Renal cortex interstitium (tissue), 15 donors: ENCODE results near the gene ATOH8. TPM values are rescaled to one million over a fixed set of nuclear protein-coding genes. Genes with fewer than 3 reads are reported as not detected.

ENCODE experiments used
- DNase-seq, 11 donors: peaks; one replicate each; pipeline ENCODE4 v3.0.0-alpha.2; 2013; ENCODE audit warnings: low read depth in 9 of 11, low spot score in 4 of 11; ENCODE audit errors: extremely low read depth in 1 of 11
- long read RNA-seq, 16 experiments: transcript quantifications; one replicate each; lab custom pipeline, GENCODE V29; 2026
- polyA plus RNA-seq, 3 donors: library from polyadenylated mRNA; unstranded; fragments of 120-200 nt; gene quantifications; one replicate each; pipeline ENCODE4 v1.2.1, GENCODE V29; 2013; ENCODE audit not compliant: insufficient read length in 3 of 3

The ATOH8 gene
- polyA plus RNA-seq = 10 to 100 TPM; 10.3 to 16.0 (median 14.8) TPM
- long read RNA-seq, donor 1, partial matches to known transcripts = 10 of 12 reads
- long read RNA-seq, donor 1, other reads (novel, unspliced or antisense) = 0 of 12 reads
- long read RNA-seq, donor 2, transcript ATOH8-201 (3 exons, 2,438 nt) = major isoform, 5 of 5 reads
- long read RNA-seq, donor 2, partial matches to known transcripts = 0 of 5 reads
- long read RNA-seq, donor 2, other reads (novel, unspliced or antisense) = 0 of 5 reads
- long read RNA-seq, donor 3, transcript ATOH8-201 (3 exons, 2,438 nt) = major isoform, 11 of 11 reads
- long read RNA-seq, donor 3, partial matches to known transcripts = 0 of 11 reads
- long read RNA-seq, donor 3, other reads (novel, unspliced or antisense) = 0 of 11 reads
- long read RNA-seq, donor 4, partial matches to known transcripts = 0 of 3 reads
- long read RNA-seq, donor 4, other reads (novel, unspliced or antisense) = 0 of 3 reads
- long read RNA-seq, donor 5 = 0 reads
- long read RNA-seq, donor 6, partial matches to known transcripts = 0 of 4 reads
- long read RNA-seq, donor 6, other reads (novel, unspliced or antisense) = 0 of 4 reads
- long read RNA-seq, donor 7, transcript ATOH8-201 (3 exons, 2,438 nt) = major isoform, 6 of 6 reads
- long read RNA-seq, donor 7, partial matches to known transcripts = 0 of 6 reads
- long read RNA-seq, donor 7, other reads (novel, unspliced or antisense) = 0 of 6 reads
- long read RNA-seq, donor 8, transcript ATOH8-201 (3 exons, 2,438 nt) = major isoform, 11 of 19 reads
- long read RNA-seq, donor 8, partial matches to known transcripts = 8 of 19 reads
- long read RNA-seq, donor 8, other reads (novel, unspliced or antisense) = 0 of 19 reads
- long read RNA-seq, donor 9, transcript ATOH8-201 (3 exons, 2,438 nt) = major isoform, 9 of 9 reads
- long read RNA-seq, donor 9, partial matches to known transcripts = 0 of 9 reads
- long read RNA-seq, donor 9, other reads (novel, unspliced or antisense) = 0 of 9 reads
- long read RNA-seq, donor 10, partial matches to known transcripts = 0 of 4 reads
- long read RNA-seq, donor 10, other reads (novel, unspliced or antisense) = 0 of 4 reads
- long read RNA-seq, donor 11, partial matches to known transcripts = 0 of 2 reads
- long read RNA-seq, donor 11, other reads (novel, unspliced or antisense) = 0 of 2 reads
- long read RNA-seq, donor 12, partial matches to known transcripts = 0 of 1 reads
- long read RNA-seq, donor 12, other reads (novel, unspliced or antisense) = 0 of 1 reads
- long read RNA-seq, donor 13, transcript ATOH8-201 (3 exons, 2,438 nt) = major isoform, 12 of 12 reads
- long read RNA-seq, donor 13, partial matches to known transcripts = 0 of 12 reads
- long read RNA-seq, donor 13, other reads (novel, unspliced or antisense) = 0 of 12 reads
- long read RNA-seq, donor 14, transcript ATOH8-201 (3 exons, 2,438 nt) = major isoform, 12 of 12 reads
- long read RNA-seq, donor 14, partial matches to known transcripts = 0 of 12 reads
- long read RNA-seq, donor 14, other reads (novel, unspliced or antisense) = 0 of 12 reads
- long read RNA-seq, donor 15, partial matches to known transcripts = 0 of 1 reads
- long read RNA-seq, donor 15, other reads (novel, unspliced or antisense) = 0 of 1 reads
- long read RNA-seq, donor 16, transcript ATOH8-201 (3 exons, 2,438 nt) = major isoform, 14 of 14 reads
- long read RNA-seq, donor 16, partial matches to known transcripts = 0 of 14 reads
- long read RNA-seq, donor 16, other reads (novel, unspliced or antisense) = 0 of 14 reads

GRCh38 chr2:85753525-85754312, at the start of gene ATOH8:
ATOH8 (plus strand) TSS chr2:85753991; CDS start chr2:85754190, 199 bp downstream.
- DNase-seq = no peak

- no peak for DNase-seq
These were observed 49.8 kb upstream of the ATOH8 start for GRCh38 chr2:85704038-85704437.

GRCh38 chr2:85704800-85705679, 48.8 kb upstream of the ATOH8 start:
- DNase-seq = no peak

GRCh38 chr2:85705680-85706039, 48.1 kb upstream of the ATOH8 start:
- no peak for DNase-seq

GRCh38 chr2:85706063-85706462, 47.7 kb upstream of the ATOH8 start:
- no peak for DNase-seq

GRCh38 chr2:85706599-85707296, 47.0 kb upstream of the ATOH8 start:
- DNase-seq = no peak

GRCh38 chr2:85707304-85707703, 46.5 kb upstream of the ATOH8 start:
- DNase-seq = peak; percentile 66 to 85 (median 70)

GRCh38 chr2:85708641-85709040, 45.1 kb upstream of the ATOH8 start:
- DNase-seq = no peak

GRCh38 chr2:85709401-85709811, 44.4 kb upstream of the ATOH8 start:
- no peak for DNase-seq

GRCh38 chr2:85710687-85711577, 42.9 kb upstream of the ATOH8 start:
- DNase-seq = peak in 1 of 11 donors; percentile 8

- no peak for DNase-seq
These were observed 42.2 kb upstream of the ATOH8 start for GRCh38 chr2:85711578-85712060.

GRCh38 chr2:85712336-85712735, 41.5 kb upstream of the ATOH8 start:
- DNase-seq = no peak

GRCh38 chr2:85712849-85713612, 40.8 kb upstream of the ATOH8 start:
- DNase-seq = peak in 3 of 11 donors; percentile 19 to 33 (median 25)

- no peak for DNase-seq
These were observed 40.0 kb upstream of the ATOH8 start for GRCh38 chr2:85713836-85714235.
